COR-L47 (cell line): ENCODE data around the gene CALN1.
"Not testable (repeated sequence)": the region's sequence is repeated elsewhere in the genome, so short reads cannot be mapped to it uniquely, and the experiment has no call there.

Source experiments
- DNase-seq: peaks from one replicate; lab custom pipeline; 2025; lab: John Stamatoyannopoulos, UW

Gene CALN1

GRCh38 chr7:72092769-72093168 is 319.4 kb downstream of the CALN1 start:
- no peak for DNase-seq

GRCh38 chr7:72087926-72088325 is 324.2 kb downstream of the CALN1 start:
- DNase-seq = no peak

GRCh38 chr7:72080865-72081510 is 331.1 kb downstream of the CALN1 start:
- DNase-seq = no peak

GRCh38 chr7:72080341-72080766 is 331.8 kb downstream of the CALN1 start:
- no peak for DNase-seq

- no peak for DNase-seq
These were observed 333.3 kb downstream of the CALN1 start for GRCh38 chr7:72078856-72079255.

- no peak for DNase-seq
These were observed 333.8 kb downstream of the CALN1 start for GRCh38 chr7:72078301-72078700.

GRCh38 chr7:72077786-72078185 is 334.4 kb downstream of the CALN1 start:
- DNase-seq = no peak

- DNase-seq = no peak
These were observed 339.2 kb downstream of the CALN1 start for GRCh38 chr7:72072901-72073300.

- DNase-seq = no peak
These were observed 342.9 kb downstream of the CALN1 start for GRCh38 chr7:72069263-72069662.

GRCh38 chr7:72065764-72066163 is 346.4 kb downstream of the CALN1 start:
- DNase-seq = not testable (repeated sequence)

- DNase-seq = no peak
These were observed 347.2 kb downstream of the CALN1 start for GRCh38 chr7:72064916-72065315.

GRCh38 chr7:72063330-72063729 is 348.8 kb downstream of the CALN1 start:
- DNase-seq = no peak

GRCh38 chr7:72062666-72063065 is 349.5 kb downstream of the CALN1 start:
- no peak for DNase-seq

GRCh38 chr7:72059925-72060324 is 352.2 kb downstream of the CALN1 start:
- no peak for DNase-seq

GRCh38 chr7:72058579-72058978 is 353.6 kb downstream of the CALN1 start:
- DNase-seq = no peak

- DNase-seq = no peak
These were observed 354.3 kb downstream of the CALN1 start for GRCh38 chr7:72057796-72058195.

- DNase-seq = no peak
These were observed 354.9 kb downstream of the CALN1 start for GRCh38 chr7:72057231-72057630.

- DNase-seq = no peak
These were observed 356.7 kb downstream of the CALN1 start for GRCh38 chr7:72055426-72055825.

- DNase-seq = no peak
These were observed 358.8 kb downstream of the CALN1 start for GRCh38 chr7:72053292-72053691.

- DNase-seq = no peak
These were observed 363.7 kb downstream of the CALN1 start for GRCh38 chr7:72048420-72048819.

- no peak for DNase-seq
These were observed 369.3 kb downstream of the CALN1 start for GRCh38 chr7:72042855-72043254.

GRCh38 chr7:72040641-72041040 is 371.5 kb downstream of the CALN1 start:
- no peak for DNase-seq

- DNase-seq = no peak
These were observed 372.7 kb downstream of the CALN1 start for GRCh38 chr7:72039460-72039859.

GRCh38 chr7:72038022-72038732 is 374.0 kb downstream of the CALN1 start:
- DNase-seq = no peak
